Stimulated activated CD8-positive, alpha-beta memory T cell treated with anti-CD3 and anti-CD28 coated beads, Interleukin-12 subunit alpha, Interleukin-12 subunit beta, amount 100 ng/mL, for 24 hours (primary cell): ENCODE measurements around the gene IFIT1.
"Not testable (repeated sequence)": the region's sequence is repeated elsewhere in the genome, so short reads cannot be mapped to it uniquely, and the experiment has no call there.

Experiments
- DNase-seq: peaks from one replicate; pipeline ENCODE4 v3.0.0-alpha.2; 2020; ENCODE audit errors: extremely low read depth

The IFIT1 gene

DNA sequence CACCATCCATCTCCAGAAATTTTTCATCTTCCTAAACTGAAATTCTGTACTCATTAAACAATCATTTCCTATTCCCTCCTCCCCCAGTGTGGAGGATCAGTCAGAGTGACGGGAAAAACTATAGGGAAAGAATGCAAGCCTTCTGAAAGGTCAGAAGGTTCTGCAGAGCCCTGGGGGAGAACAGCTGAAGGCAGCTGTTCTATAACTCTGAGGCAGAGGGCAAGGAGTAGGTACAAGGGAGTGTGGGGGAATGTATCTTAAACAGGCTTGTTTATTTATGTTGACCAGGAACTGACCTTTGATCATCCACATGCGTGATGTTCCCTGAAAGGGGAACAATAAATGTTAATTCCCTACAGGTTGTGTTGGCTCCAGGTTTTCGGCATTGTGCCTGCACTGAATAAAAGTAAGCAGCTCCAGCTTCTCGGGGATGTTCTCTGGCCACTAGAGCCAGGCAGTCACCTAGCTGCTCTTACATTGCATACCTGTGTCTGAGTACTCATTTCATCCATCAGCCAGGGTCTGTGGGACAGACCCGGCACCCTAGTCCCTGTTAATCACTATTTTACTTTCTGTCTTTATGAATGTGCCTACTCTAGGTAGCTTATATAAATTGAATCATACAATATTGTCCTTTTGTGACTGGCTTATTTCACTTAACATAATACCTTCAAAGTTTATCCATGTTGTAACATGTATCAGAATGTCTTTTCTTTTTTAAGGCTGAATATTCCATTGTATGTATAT, 5.8 kb downstream of the IFIT1 start:
- DNase-seq = no peak

DNA sequence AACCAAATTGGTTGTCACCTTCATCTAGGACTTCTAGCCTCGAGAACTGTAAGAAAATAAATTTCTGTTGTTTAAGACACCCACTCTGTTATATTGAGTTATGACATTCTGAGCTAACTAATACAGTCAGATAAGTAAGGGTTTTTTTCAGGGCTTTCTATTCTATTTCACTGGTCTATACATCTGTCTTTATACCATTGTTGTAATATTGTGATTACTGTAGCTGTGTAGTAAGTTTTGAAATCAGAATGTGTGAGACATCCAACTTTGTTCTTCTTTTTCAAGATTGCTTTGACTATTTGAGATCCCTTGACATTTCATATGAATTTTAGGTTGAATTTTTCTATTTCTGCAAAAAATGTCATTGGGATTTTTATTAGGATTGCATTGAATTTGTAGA, 7.5 kb downstream of the IFIT1 start:
- DNase-seq = no peak

DNA sequence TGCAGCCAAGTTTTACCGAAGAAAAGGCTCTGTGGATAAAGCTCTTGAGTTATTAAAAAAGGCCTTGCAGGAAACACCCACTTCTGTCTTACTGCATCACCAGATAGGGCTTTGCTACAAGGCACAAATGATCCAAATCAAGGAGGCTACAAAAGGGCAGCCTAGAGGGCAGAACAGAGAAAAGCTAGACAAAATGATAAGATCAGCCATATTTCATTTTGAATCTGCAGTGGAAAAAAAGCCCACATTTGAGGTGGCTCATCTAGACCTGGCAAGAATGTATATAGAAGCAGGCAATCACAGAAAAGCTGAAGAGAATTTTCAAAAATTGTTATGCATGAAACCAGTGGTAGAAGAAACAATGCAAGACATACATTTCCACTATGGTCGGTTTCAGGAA, 10.6 kb downstream of the IFIT1 start:
- DNase-seq = no peak

DNA sequence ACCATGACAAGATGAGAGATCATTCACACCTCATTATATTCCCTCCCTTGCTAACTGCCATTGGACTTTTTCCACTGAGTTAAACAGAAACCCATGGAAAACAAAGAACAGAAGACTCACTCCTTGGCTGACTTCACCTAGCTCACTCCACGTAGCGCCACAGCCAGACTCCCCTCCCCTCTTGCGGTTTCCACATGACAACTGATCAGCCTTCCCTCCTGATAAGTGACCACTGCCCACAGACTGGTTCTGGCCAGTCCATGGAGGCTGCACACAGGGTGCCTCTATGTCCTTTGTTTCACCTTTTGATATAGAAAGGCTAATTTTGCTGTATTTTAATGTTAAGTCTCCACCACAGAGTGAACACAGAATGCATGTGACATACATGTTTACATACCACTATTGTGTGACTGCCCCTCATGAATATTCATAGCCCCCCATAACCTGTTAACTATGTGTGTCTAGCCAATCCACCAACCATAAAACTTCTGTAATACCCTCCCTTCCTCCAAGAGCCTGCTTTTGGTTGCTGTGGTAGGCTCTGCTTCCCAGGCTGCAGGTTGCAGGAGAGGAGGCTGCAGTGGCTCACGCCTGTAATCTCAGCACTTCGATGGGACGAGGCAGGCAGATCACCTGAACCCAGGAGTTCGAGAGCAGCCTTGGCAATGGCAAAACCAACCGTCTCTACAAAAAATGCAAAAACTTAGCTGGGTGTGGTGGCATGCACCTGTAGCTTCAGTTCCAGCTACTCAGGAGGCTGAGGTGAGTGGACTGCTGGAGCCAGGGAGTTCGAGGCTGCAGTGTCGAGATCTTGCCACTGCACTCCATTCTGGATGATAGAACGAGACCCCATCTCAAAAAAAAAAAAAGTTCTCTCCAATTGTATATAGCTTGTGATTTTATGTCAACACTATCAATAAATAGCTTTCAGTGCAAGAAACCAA, 12.0 kb downstream of the IFIT1 start:
- no peak for DNase-seq

DNA sequence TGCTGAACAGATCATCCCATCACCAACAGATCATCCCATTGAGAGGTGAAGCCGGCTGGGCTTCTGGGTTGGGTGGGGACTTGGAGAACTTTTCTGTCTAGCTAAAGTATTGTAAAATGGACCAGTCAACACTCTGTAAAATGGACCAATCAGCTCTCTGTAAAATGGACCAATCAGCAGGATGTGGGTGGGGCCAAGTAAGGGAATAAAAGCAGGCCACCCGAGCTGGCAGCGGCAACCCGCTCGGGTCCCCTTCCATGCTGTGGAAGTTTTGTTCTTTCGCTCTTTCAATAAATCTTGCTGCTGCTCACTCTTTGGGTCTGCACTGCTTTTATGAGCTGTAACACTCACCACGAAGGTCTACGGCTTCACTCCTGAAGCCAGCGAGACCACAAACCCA, 13.8 kb downstream of the IFIT1 start:
- DNase-seq = not testable (repeated sequence)

DNA sequence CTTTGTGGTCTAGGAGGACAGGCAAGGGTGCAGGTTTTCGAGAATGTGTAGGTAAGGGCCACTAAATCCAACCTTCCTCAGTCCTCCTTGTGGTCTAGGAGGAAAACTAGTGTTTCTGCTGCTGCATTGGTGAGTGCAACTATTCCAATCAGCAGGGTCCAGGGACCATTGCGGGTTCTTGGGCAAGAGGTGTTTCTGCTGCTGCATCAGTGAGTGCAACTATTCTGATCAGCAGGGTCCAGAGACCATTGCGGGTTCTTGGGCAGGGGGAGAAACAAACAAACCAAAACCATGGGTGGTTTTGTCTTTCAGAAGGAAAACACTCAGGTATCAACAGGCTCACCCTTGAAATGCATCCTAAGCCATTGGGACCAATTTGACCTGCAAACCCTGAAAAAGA, 15.4 kb downstream of the IFIT1 start:
- not testable (repeated sequence) for DNase-seq

DNA sequence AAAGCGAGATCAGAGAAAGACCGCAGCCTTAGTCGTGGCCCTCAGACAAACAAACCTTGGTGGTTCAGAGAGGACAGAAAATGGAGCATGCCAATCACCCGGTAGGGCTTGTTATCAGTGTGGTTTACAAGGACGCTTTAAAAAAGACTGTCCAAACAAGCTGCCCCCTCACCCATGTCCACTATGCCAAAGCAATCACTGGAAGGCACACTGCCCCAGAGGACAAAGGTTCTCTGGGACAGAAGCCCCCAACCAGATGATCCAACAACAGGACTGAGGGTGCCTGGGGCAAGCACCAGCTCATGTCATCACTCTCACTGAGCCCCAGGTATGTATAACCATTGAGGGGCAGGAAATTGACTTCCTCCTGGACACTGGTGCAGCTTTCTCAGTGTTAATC, 16.9 kb downstream of the IFIT1 start:
- not testable (repeated sequence) for DNase-seq

DNA sequence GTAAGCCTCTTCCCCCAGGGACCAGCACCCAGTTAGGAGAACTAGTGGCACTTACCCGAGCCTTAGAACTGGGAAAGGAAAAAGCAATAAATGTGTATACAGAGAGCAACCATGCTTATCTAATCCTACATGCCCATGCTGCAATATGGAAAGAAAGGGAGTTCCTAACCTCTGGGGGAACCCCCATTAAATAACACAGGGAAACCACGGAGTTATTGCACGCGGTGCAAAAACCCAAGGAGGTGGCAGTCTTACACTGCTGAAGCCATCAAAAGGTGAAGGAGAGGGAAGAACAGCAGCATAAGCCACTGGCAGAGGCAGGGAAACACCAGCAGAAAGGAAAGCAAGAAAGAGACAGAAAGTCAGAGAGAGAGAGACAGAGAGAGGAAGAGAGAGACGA, 18.1 kb downstream of the IFIT1 start:
- DNase-seq = not testable (repeated sequence)

DNA sequence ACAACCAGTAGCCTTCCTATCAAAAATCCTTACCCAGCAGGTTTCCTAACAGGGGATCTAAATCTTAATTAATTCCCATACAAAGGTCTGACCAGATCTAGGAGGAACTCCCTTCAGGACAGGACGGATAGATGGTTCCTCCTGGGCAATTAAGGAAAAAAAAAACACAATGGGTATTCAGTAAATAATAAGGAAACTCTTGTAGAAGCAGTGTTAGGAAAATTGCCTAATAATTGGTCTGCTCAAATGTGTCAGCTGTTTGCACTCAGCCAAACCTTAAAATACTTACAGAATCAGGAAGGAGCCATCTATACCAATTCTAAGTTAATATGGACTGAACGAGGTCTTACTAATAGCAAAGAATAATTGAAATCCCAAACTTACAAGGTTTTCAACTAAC, 18.7 kb downstream of the IFIT1 start:
- DNase-seq = not testable (repeated sequence)

DNA sequence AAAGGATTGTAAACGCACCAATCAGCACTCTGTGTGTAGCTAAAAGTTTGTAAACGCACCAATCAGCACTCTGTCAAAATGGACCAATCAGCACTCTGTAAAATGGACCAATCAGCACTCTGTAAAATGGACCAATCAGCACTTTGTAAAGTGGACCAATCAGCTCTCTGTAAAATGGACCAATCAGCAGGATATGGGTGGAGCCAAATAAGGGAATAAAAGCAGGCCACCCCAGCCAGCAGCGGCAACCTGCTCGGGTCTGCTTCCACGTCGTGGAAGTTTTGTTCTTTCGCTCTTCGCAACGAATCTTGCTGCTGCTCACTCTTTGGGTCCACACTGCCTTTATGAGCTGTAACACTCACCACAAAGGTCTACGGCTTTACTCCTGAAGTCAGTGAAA, 19.9 kb downstream of the IFIT1 start:
- not testable (repeated sequence) for DNase-seq

DNA sequence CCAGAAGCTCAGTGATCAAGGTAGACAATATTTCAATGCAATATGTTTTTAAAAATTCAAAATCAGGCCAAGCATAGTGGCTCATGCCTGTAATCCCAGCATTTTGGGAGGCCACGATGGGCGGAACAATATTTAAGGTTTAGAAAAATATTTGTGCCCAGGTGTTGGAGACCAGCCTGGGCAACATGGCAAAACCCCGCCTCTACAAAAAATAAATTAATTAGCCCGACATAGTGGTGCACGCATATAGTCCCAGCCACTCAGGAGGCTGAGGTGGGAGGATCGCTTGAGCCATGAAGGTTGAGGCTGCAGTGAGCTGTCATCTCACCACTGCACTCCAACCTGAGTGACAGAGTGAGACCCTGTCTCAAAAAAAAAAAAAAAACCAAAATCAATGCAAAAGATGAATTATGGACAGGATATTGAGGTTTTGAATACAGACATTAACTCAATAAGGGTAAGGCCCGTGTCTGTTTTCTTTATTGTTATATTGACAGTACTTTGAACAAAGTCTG, 21.0 kb downstream of the IFIT1 start:
- no peak for DNase-seq

DNA sequence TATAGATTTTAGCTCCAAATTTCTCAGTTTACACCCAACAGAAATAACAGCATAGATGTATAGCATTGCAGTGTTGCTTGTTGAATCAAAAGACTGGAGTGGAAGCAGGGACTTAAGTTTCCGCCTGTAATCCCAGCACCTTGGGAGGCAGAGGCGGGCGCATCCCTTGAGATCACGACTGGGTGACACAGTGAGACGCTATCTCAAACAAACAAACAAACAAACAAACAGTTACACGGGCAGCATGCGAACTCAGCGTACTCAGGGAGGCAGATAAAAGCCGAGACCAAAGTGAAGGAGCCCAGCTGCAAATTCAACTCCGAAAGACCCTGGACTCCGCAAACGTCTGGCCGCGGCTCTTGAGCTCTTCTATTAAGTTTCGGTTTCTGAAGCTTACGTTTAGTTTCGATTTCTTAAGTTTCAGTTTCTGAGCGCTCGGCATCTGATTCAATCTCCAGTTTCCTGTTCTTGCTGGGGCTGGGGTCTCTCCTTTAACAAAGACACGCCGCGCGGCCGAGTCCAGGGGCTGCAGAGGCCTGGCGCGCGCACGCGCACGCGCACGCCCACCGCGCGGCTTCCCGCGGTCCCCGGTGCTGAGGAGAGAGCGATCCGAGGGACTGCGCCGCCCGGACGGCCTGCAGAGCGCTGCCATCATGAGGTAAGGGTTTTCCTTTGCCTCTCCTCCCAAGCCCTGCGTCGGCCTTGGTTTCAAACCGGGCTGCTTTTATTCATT, 21.9 kb downstream of the IFIT1 start, which contains the start of gene IFIT5:
TSS of gene IFIT5 (plus strand) at position 423 of the 733 bp plus-strand sequence. CDS start at position 654, 231 bp downstream.
- DNase-seq = peak; percentile 24

DNA sequence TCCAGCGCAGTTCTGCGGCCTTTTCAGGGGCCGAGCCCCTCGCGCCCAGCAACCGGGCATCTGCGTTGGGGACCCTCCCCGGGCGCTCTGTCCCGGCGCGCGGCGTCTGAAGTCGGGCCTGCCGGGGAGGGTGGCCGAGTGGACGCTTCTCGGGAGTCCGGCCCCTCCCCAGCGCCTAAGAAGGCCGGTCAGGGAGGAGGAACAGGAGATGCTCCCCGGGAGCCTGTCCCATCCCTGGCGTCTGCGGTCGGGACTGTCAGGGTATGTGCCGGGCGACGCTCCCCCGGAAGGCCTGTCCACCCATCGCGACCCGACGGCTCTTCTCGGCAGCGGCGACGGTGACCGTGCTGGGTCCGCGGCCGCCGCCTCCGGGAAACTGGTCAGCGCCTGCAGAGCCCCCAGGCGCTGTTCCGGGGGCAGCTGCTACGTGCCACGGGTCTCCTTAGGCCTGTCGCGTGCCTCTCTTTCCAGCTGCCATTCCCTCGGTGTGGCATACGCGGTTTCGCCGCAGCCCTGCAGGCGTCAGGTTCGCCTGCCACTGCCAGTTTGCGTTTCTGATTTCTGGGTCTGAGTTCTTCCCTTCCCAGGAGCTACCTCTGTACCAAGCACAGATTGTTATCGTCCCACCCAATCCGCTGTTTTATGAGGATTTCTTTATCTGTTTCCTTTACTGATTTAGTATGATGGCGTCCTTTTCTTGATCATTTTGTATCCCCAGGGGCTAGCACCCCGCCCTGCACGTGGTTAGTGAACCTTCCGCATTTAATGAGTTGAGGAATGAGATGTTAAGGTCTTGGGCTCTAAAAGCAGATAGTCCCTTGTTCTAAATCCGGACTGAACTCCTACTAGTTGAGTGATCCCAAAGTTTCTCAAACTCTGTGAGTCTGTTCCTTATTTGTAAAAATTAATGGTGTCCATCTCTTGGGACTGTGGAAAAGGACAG, 22.7 kb downstream of the IFIT1 start:
- no peak for DNase-seq

DNA sequence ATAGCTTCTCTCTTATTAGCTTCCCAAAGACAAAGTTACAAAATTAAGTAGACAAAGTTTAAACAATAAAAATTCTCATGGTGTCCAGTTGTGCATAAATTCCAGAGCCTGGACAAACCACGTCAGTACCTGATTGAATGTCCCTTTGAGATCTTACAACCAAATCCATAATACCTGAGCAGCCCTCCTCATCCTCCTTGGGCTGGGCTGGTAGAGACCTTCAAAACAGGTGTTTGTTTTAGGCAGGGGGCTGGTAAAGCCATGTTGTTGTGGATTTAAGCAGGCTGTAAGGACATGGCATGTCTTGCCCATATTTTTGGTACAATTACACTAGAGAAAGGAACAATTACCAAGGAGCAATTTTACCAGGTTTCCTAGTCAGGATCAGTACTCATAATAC, 24.0 kb downstream of the IFIT1 start:
- no peak for DNase-seq

DNA sequence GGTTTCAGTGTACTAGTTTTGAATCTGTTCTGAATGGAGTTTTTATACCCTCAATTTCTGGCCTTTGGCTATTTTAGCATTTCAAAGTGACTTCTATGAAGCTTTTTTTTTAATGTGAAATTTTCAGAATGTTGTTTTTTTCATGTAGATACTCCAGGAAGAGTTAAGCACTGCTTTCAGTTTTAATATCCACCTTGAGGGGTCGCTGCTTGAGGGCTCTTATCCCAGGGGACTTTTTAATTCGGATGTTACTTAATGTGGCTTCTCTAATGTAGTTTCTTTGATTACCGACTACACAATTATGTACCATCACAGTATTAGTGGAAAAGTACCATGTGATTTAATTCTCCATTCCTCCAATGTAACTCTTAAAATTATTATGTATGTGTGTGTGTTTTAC, 27.1 kb downstream of the IFIT1 start:
- no peak for DNase-seq

DNA sequence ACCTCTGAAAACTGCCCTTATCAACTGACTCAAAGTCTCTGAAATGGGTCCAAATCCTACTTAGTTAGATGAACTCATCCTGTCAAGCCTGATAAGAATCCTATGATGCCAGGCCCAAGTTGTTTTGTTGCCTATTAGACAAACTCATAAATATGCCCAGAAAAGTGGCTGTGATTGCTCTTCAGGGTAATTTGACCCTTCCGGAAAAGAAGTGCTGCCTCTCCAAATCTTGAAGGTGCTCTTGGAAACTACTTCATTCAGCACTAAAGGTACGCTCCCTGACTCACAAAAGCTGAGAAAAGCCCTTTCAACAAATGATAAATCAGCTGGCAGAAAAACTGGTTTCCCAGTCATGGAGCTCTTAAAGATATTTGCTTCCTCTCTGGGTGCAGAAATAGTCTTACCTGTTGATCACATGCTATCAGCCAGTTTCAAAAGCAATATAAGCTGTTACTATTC, 28.6 kb downstream of the IFIT1 start:
- no peak for DNase-seq

DNA sequence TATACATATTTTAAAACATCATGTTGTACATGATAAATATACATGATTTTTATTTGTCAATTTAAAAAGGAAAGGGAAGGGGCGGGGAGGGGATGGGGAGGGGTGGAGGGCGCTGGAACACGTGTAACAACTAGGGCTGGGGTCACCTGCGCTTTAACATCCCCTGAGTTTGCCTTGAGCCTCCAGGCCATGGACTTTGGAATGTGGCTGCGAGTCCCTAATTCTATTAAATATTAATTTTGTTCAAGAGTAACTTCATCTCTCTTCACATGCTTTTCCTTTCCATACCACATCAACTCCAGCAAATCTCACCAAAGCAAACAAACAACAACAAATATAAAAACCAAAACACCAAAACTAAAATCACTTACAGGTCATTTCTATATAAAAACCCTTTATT, 32.6 kb downstream of the IFIT1 start:
- DNase-seq = no peak

DNA sequence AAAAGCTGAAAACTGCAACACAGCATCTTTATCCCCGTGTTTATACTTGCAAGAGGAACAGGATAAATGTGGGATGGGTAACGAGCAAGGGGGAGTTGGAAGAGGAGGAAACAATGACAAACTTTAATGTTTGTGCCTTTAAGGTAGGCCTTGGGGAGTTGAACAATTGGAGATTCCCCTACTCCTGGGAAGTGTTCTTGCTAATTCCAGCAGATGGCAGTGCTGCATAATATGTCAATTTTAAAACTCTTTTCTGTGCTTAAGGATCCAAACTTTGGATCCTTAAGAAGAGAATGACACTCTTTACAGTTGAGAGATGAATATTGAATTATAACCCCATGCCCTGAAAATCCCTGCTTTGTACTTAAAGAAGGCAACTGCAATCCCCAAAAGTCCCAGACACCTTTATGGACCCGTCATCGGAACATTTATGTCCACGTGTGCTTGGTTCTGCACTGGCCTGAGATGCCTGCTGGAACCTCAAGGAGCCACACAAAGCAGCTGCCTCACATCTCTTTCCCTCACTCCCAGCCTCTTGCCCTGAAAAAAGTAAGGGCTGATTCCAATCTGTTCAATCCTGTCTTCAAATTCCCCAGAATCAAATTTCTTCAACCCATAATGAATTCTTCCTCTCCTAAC, 33.9 kb downstream of the IFIT1 start:
- DNase-seq = no peak

DNA sequence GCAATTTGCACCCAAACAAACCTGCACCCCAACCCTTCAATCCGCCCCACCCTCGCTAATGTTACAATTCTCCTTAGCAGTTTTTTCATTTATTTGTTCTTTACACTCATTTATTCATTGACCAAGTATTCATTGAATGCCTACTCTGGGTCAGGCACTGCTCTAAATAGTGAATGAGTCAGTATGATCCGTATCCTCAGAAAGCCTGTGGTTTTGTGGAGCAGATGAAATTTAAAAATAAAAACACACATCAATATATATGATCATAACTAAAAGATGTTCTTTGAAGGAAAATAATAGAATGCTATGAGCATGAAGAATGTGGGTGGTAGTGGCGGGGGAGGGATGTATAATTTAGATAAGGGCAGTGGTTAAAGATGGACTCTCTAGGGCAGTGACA, 35.2 kb downstream of the IFIT1 start:
- DNase-seq = no peak

DNA sequence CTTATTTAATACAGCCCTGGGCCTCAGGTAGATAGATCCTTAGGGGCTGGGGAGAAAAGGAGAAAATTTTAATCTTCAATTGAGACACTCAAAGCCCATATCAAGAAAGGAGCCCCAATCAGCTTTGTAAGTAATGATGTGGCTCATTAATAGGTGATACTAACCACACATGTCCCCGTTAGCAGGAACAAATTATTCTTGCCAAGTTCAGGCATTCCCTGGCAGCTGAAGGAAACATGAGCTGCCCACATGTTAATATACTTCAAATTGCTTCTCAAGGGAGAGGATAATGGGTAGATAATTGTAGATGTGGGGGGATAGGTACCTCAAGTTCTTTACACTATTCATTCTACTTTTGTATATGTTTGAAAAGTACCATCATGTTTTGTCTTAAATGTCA, 36.5 kb downstream of the IFIT1 start:
- no peak for DNase-seq
